Posterior vena cava (tissue), 2 donors: ENCODE results near the gene HMCN2. TPM values are rescaled to one million over a fixed set of nuclear protein-coding genes. Genes with fewer than 3 reads are reported as not detected.
A peak's percentile ranks its signal among the peaks of the same experiment; 100 is the strongest.

Experiments used
- DNase-seq: peaks from one replicate; pipeline ENCODE4 v3.0.0-alpha.2; 2020; ENCODE audit warnings: low spot score
- intact Hi-C, 2 donors: fragments of 100-400 bp; cut with DNase I; formaldehyde crosslinking; loops; one replicate each; pipeline versions ENCODE4 v1.14.1 to v1.14.2; 2022 to 2023
- total RNA-seq, 2 donors: library from RNA; stranded (reverse); fragmentation: NEBNext Ultra II Directional; extraction: Animal tissue kit (Norgen Biotek cat#: 25700); gene quantifications; one replicate each; pipeline ENCODE4 v1.2.1, GENCODE V29; 2021
- donor health status: DM: yes; HTN: yes; CAD: no.
- donor health status: DM: yes; HTN: yes; CAD: no.

Gene HMCN2
- total RNA-seq, 2 donors from 2014 or later = 98.8 to 224 TPM

DNA sequence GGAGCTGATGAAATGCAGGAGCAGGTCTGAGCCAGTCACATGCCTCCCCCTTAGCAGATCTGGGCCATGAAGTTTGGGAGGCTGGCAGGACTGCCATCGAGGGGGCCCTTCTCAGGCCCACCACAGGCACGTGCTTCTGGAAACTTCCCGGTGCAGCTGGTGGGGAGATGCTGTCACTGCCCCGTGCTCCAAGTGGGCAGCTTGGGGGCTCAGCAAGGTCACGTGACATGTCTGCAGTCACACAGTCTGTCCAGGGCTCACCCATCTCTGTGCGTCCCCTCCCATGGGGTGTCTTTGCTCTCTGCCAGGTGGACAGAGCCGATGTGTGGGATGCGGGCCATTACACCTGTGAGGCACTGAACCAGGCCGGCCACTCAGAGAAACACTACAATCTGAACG lies 99.8 kb downstream of the HMCN2 start:
- no peak for DNase-seq
- intact Hi-C loops = no loop called here

DNA sequence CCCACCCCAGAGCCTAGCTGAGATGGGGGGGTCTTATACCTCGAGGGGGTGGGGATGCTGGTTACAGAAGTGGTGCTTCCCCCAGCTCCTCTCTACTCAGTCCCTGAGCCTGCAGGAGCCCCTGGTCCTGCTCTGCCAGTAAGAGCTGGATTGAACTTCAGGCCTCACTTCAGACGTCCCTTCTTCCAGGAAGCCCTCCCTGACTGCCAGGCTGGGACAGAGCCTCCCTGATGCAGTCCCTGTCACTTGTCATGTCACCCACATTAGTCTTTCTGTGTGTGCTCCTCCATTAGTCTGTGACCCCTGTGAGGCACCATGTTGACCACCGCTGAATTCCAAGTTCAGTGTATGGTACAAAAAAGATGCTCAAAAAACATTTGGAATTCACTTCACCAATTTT lies 100.5 kb downstream of the HMCN2 start:
- intact Hi-C loops = no loop called here
- no peak for DNase-seq

DNA sequence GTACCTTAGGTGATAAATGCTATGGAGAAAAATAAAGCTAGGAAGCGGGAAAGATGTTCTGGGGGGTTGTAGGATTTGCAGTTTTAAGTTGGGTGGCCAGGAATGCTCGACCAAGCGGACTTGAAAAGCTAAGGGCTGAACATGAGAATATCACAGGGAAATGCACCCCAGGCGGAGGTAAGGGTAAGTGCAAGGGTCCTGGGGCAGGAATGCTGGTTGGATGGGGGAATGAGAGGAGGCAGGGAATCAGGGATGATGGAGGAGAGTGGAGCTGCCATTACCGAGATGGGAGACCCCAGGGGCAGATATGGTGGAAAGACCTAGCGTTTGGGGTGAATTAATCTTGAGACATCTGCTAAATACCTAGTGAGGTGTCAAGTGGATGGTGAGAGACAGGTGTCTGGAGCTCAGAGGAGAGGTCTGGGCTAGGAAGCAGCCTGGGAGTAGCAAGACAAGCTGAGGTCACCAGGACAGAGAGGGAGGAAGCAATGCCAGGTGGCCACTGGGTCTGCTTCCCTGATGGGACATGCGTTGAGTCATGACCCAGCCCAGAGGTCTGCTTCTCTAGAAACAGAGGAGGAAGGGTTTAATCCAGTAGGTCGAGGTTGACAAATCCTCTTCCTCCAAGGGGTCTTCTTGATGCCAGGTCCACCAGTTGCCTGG lies 101.5 kb downstream of the HMCN2 start:
- intact Hi-C loops = no loop called here
- no peak for DNase-seq

DNA sequence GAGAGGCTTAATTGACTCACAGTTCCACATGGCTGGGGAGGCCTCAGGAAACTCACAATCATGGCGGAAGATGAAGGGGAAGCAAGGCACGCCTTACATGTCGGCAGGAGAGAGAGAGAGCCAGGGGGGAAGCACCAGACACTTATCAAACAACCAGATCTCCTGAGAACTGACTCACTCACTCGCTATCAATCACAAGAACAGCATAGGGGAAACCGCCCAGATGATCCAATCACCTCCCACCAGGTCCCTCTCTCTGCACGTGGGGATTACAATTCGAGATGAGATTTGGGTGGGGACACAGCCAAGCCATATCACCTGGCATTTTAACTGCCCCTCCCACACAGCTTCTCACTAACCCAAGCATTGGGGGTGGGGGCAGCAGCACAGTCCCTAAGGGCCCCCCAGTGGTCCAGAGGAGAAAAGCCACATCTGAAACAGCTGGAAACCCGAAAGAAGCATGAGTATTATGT lies 103.1 kb downstream of the HMCN2 start:
- intact Hi-C loops = no loop called here
- no peak for DNase-seq

DNA sequence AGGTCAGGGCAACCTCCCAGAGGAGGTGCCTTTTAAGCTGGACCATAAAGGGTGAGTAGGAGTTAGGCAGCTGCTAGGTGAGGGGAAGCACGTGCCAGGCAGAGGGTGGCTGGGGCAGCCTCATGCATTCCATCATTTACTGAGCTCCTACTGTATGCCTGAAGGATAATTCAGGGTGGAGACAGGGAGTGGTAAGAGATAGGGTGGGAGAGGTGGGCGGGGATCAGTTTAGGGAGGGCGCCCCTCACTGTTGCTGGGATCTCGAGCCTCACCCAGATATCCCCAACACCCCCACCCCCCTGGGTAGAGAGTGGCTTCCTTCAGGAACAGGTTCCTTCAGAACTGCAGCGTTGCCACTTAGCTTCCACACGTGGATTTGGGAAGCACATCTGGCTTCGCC lies 104.7 kb downstream of the HMCN2 start:
- no peak for DNase-seq
- intact Hi-C loops = no loop called here

DNA sequence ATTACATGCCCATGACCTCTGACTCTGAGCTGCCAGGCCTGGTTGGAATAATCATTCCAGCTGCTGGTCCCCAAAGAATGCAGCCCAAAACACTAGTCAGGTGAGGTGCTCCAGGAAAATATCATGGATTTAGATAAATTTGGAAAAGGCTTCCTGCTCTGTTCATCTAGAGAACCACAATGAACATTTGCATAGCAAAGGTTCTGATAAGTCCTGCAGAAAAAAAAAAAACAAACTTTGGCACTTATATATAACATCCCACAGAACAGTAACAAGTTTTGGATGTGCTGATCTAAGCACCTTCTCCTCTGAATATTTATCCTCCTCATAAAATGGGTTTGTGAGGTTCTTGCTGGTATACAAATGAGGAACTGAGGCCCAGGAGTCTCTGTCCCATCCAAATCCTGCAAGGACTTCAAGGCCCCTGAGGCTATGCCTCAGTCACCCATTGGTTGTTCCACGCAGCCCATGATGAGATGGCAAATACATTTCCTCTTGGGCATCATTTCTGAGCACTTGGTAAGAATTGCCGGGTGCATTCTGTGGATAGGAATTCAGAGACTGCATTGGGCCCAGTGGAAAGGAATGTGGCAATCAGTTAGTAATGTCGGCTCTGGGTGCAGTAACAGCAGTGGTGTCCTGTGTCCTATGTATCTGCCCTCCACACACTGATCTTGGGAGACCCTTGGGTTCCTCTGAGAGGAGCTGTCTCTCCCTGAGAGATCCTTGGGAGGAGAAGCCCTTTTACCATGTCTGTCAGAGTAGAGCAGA lies 105.8 kb downstream of the HMCN2 start:
- intact Hi-C loops = no loop called here
- DNase-seq = no peak

DNA sequence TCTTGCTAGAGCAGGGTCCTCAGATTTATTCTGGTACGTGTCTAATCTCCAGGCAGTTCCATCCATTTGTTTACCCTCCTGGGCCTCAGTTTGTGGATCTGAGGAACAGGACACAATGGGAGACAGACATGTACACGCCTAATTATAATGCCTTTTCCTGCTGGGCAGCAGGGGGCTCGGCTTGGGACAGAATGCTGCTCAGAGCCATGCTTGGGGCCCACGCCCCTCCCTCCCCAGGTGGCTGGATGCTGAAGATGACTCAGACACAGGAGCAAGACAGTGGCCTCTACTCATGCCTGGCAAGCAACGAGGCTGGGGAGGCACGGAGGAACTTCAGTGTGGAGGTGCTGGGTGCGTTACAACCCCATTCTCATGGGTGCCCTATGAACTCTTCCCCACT lies 106.5 kb downstream of the HMCN2 start:
- no peak for DNase-seq
- intact Hi-C loops = no loop called here

DNA sequence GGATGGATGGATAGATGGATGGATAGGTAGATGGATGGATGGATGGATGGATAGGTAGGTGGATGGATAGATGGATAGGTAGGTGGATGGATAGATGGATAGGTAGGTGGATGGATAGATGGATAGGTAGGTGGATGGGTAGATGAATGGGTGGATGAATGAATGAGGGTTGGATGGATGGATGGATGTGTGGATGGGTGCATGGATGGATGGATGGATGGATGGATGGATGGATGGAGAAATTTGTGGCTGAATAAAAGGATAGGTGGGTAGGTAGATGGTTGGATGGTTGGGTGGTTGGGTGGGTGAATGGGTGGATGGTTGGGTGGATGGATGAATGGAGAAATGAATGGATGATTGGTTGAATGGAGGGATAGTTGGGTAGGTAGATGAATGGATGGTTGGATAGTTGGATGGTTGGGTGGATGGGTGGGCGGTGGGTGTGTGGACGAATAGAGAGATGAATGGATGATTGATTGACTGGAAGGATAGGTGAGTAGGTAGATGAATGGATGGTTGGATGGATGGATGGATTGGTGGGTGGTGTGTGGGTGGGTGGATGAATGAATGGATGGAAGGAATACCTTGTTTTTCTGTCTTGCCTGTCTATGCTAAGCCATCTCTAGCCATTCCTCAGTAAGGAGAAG lies 108.2 kb downstream of the HMCN2 start:
- no peak for DNase-seq
- intact Hi-C loops = no loop called here

DNA sequence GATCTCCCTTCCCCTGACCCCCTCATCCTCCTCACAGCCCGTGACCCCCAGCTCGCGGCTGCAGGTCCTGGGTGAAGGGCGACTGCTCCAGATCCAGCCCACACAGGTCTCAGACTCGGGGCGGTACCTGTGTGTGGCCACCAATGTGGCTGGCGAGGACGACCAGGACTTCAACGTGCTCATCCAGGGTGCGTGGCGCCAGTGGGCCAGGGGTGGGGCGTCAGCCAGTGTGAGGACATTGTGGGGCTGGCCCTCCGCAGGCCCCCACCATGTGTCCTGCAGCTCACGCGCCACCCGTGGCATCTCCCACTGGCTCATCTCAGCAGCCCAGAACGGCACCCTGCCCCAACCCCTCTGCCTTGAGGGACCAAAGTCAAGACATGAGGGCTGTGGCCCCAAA lies 112.1 kb downstream of the HMCN2 start:
- DNase-seq = no peak
- intact Hi-C loops = no loop called here

DNA sequence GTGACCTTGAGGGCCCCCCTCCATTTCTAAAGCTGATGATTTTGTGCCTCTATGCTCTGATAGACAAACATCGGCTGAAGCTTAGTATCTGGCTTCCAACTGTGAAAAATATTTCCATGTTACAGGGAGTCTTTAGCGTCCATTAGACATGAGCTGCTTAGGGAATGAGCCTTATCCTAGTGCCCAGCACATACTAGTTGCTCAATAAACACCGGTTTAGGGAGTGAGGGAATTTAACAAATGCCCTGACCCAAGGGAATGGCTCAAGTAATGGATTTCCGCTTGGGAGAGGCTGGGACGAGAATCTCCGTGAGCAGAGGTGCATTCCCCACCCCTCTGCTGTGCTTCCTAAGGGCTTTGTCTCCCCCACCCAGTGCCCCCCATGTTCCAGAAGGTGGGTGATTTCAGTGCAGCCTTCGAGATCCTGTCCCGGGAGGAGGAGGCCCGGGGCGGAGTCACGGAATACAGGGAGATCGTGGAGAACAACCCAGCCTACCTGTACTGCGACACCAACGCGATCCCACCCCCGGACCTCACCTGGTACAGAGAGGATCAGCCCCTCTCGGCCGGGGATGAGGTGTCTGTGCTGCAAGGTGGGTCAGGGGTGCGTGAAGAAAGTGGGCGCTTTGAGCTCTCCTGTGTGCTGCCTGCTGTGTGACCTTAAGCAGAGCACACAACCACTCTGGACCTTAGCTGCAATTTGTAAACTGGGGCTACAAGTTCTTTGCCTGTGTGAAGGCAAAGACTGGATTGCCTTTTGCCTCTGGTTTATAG lies 113.5 kb downstream of the HMCN2 start:
- peak; percentile 75 for DNase-seq
- intact Hi-C loops = no loop called here

DNA sequence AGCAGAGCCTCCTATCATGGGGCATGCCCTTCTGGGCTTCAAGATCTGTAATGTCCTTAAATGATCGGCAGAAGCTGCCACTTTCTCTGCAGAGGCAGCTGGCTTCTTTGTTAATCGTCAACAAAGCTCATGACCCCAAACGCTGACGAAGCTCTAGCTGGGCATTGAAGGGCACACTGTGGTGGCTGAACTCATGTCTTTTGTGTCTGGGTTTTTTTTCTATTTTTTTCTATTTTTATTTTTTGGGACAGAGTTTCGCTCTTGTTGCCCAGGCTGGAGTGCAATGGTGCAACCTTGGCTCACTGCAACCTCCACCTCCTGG lies 114.0 kb downstream of the HMCN2 start:
- intact Hi-C loops = no loop called here
- DNase-seq = no peak

DNA sequence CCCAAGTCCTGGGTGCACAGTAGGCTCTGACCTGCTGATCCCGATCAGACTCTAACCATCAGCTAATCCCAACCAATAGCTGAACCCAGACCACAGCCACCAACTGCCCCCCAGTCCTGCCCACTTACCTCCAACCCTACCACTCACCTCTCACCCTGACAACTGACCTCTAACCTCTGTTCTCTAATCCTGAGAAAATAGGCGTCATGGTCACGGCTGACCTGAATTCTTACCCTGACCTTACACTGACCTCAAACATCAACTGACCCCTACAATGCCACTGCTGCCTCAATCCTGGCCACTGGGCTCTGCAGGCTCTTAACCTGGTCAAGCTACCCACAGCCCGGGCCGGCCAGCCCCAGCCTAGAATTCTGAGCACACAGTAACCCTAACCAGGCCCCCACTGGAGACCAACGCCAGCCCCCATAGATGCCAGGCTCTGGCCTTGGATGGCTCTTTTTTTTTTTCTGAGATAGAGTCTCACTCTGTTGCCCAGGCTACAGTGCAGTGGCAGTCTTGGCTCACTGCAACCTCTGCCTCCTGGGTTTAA lies 115.4 kb downstream of the HMCN2 start:
- peak; percentile 80 for DNase-seq
- intact Hi-C loops = no loop called here

DNA sequence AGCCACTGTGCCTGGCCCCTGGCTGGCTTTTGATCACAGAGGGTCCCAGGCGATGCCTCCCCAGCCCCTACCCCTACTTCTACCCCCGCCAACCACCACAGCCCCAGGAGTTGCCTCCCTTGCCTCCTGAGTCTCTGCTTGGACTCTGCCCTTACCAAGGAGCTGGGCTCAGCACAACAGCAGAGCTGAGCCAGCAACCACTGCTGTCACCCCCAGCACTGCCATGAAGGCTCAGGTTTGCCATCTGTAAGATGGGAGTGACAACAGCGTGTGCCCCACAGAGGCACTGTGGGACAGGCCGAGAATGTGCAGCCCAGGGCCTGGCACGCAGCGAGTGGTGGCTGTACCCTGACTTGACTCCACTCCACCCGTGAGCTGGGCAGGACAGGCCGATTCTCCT lies 116.1 kb downstream of the HMCN2 start:
- intact Hi-C loops = loop anchor here in 1 of 2 donors (2.0 kb wide), 1 partner anchor 23 kb away; no protein-coding TSS in a partner anchor
- DNase-seq = no peak

DNA sequence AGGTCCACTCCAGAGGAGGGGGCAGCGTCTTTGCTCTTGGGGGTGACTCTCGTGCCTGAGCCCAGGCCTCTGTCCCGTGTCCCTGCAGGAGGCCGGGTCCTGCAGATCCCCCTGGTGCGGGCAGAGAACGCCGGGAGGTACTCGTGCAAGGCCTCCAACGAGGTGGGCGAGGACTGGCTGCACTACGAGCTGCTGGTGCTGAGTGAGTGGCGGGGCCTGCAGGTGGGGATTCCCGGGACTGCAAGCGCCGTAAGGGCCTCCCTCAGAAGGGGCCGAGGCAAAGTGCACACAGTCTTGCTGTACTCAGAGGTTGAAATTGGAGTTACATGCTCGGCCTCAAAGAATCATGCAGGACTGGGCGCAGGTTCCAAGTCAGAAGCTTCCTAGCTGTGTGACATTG lies 116.5 kb downstream of the HMCN2 start:
- DNase-seq = no peak
- intact Hi-C loops = loop anchor here in 1 of 2 donors (2.0 kb wide), 1 partner anchor 23 kb away; no protein-coding TSS in a partner anchor

DNA sequence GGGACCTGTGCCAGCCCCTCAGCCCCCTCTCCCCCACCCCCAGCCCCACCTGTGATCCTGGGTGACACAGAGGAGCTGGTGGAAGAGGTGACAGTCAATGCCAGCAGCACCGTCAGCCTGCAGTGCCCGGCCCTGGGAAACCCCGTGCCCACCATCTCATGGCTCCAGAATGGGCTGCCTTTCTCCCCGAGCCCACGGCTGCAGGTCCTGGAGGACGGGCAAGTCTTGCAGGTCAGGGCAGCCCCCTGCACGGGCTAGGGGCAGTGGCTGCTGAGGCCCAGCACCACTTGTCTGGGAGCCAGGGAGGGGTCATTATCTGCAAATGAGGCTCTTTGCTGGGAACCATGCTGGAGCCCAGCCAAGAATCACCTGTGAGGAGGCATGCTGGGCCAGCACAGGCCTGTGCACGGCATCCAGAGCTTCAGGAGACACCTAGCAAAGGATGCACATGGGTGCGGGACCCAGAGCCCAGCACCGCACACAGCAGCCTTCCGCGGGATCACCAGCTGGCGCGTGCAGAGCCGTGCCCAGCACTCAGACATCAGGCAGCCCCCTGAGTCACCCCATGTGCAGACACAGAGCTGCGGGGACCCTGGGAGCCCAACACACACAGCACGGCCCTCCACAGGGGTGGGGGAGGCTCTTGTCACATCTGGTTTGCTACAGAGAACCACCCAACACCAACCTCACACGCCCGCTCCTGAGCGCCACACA lies 117.2 kb downstream of the HMCN2 start:
- intact Hi-C loops = loop anchor here in 1 of 2 donors (2.0 kb wide), 1 partner anchor 24 kb away; no protein-coding TSS in a partner anchor
- no peak for DNase-seq

DNA sequence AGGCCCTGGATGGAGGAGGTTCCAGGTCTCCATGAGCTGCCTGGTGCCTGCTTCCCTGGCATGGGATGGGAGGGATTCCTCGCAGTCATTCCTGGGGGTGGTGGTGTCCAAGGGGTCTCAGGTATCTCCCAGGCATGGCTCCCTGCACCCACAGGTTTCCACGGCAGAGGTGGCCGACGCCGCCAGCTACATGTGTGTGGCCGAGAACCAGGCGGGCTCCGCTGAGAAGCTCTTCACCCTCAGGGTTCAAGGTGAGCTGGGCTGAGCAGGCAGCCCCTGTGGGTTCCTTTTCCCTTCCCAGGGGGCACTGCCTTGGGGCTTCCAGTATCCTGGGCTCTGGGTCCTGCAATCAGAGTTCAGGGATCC lies 117.8 kb downstream of the HMCN2 start:
- intact Hi-C loops = loop anchor here in 1 of 2 donors (2.0 kb wide), 1 partner anchor 25 kb away; no protein-coding TSS in a partner anchor

DNA sequence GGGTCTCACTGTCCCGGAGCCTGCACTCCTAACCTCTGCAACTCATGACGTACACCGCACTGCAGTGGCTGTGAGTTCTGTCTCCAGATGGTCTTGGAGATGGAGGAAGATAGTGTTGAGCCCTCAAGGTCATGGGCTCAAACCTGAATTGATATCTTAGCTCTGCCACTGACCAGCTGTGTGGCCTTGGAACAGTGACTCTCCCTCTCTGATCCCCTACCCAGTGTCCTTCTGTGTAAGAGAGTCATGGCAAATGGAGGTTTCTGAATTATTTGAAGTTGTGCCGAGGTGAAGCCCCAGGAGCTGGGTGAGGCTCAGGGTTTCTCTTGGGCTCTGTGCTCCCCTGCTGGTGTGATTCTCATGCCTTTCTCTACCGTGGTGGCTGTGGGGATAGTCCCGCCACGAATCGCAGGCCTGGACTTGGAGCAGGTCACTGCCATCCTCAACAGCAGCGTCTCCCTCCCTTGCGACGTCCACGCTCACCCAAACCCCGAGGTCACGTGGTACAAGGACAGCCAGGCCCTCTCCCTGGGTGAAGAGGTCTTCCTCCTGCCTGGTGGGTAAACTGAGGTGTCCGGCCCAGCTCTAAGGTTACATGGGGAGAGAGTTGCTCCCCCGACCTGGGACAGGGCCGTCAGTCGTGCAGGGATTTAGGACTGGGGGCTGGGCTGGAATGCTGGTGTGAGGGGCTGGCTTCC lies 118.6 kb downstream of the HMCN2 start:
- intact Hi-C loops = loop anchor here (2.0 kb wide), 2 partner anchors 25 to 605 kb away; no protein-coding TSS in a partner anchor
- DNase-seq = no peak

More for the DNA sequence above, 117.8 kb downstream of the HMCN2 start:
- DNase-seq = no peak

DNA sequence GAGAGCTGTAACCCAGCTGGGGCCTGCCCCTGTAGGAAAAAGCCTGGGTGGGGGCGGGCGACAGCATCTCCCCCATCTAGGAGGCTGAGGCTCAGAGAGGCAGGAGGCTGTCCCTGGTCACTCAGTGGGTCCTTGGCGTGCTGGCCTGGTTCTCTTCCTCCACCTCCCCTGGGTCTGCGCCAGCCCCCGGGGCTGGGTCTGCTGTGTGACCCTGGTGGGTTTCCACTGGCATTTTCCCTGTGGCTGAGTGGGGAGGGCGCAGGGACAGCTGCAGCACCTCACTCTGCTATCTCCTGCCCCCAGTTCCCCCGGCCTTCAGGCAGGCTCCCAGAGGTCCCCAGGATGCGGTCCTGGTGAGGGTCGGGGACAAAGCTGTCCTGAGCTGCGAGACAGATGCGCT lies 119.7 kb downstream of the HMCN2 start:
- DNase-seq = no peak

More for the DNA sequence above, 119.7 kb downstream of the HMCN2 start:
- intact Hi-C loops = loop anchor here in 1 of 2 donors (2.0 kb wide), 1 partner anchor 604 kb away; no protein-coding TSS in a partner anchor
